ENCODE results near the gene PRKAR1B. TPM values are rescaled to one million over a fixed set of nuclear protein-coding genes. Genes with fewer than 3 reads are reported as not detected.

PRKAR1B gene
- polyA plus RNA-seq, 1 of the 3 experiments (the other 2 are of a cell fraction), result 63.7 TPM

- H3K9ac ChIP-seq, result no peak overlapping the region
- DNase-seq, result no peak
- no peak overlapping the region for H3K4me2 ChIP-seq
- H3K27ac ChIP-seq (ENCODE audit: low read depth in 2 of 2, low read length in 1 of 2), result no peak overlapping the region
- H3K9me2 ChIP-seq, result no peaks in the 10 kb centered on the region
- 41% methylated on average over 16 of the region's 17 CpGs for WGBS (ENCODE audit: low lambda C conversion rate)
- no peaks in the 10 kb centered on the region for H3K9me3 ChIP-seq
- no peaks in the 10 kb centered on the region for H3K36me3 ChIP-seq (replicated peaks in 1 of 2; ENCODE audit: control insufficient read depth in 1 of 2, insufficient read depth in 2 of 2, low read length in 1 of 2)
- H3F3A ChIP-seq (replicated peaks; ENCODE audit: insufficient read depth), result no peaks in the 10 kb centered on the region
- ChIA-PET POLR2A (no interaction called here), CTCF (no interaction called here)
- H3K27me3 ChIP-seq (ENCODE audit: insufficient read depth), result no peaks in the 10 kb centered on the region
- H3K79me2 ChIP-seq (ENCODE audit: insufficient read depth), result no peaks in the 10 kb centered on the region
- no peak overlapping the region for H2AFZ ChIP-seq (ENCODE audit: low read depth)
- no peak for TF ChIP-seq IRF3 (IDR thresholded peaks at IDR 0.05; ENCODE audit: low read depth, low read length)
- TF ChIP-seq TCF12 (IDR thresholded peaks at IDR 0.05), result no peak
- no peak for TF ChIP-seq POLR2AphosphoS5 (IDR thresholded peaks at IDR 0.05; ENCODE audit: low read depth, low read length)
- TF ChIP-seq RCOR1 (IDR thresholded peaks at IDR 0.05; ENCODE audit: low read length), result no peak
- no peak for TF ChIP-seq USF2 (IDR thresholded peaks at IDR 0.05; ENCODE audit: borderline replicate concordance, low read depth, low read length)
- TF ChIP-seq GABPA (IDR thresholded peaks at IDR 0.05; ENCODE audit: low read depth), result no peak
- no peak for TF ChIP-seq EZH2phosphoT487 (IDR thresholded peaks at IDR 0.05; ENCODE audit: borderline replicate concordance, low read depth)
- no peak for TF ChIP-seq MAX (IDR thresholded peaks at IDR 0.05; ENCODE audit: low read depth)
- TF ChIP-seq YY1 (IDR thresholded peaks at IDR 0.05; ENCODE audit: low read depth), result no peak
- TF ChIP-seq TEAD4 (IDR thresholded peaks at IDR 0.05; ENCODE audit: borderline replicate concordance, insufficient read depth), result no peak
- H3K4me1 ChIP-seq (ENCODE audit: control insufficient read depth in 1 of 2, insufficient read depth in 2 of 2, low read depth in 1 of 2, low read length in 1 of 2), result peaks cover 0 to 6% of the 10 kb centered on the region in 2 experiments; a peak in 3 of 4 replicates
- no peak overlapping the region for H3K4me3 ChIP-seq (ENCODE audit: low read depth in 2 of 2, low read length in 1 of 2)
- no peaks in the 10 kb centered on the region for H4K20me1 ChIP-seq (ENCODE audit: insufficient read depth)
Measured at GRCh38 chr7:533266-533665, 193.8 kb downstream of the PRKAR1B start.

- H4K20me1 ChIP-seq (ENCODE audit: insufficient read depth), result no peaks in the 10 kb centered on the region
- no peak overlapping the region for H3K9ac ChIP-seq
- H2AFZ ChIP-seq (ENCODE audit: low read depth), result no peak overlapping the region
- H3K36me3 ChIP-seq (replicated peaks in 1 of 2; ENCODE audit: control insufficient read depth in 1 of 2, insufficient read depth in 2 of 2, low read length in 1 of 2), result no peaks in the 10 kb centered on the region
- no peaks in the 10 kb centered on the region for H3K27me3 ChIP-seq (ENCODE audit: insufficient read depth)
- no peaks in the 10 kb centered on the region for H3K79me2 ChIP-seq (ENCODE audit: insufficient read depth)
- no peak overlapping the region for H3K4me2 ChIP-seq
- DNase-seq, result no peak
- H3K4me1 ChIP-seq (ENCODE audit: control insufficient read depth in 1 of 2, insufficient read depth in 2 of 2, low read depth in 1 of 2, low read length in 1 of 2), result peaks cover 0 to under 1% of the 10 kb centered on the region in 2 experiments; a peak in 3 of 4 replicates
- 74% methylated on average over 14 of the region's 15 CpGs for WGBS (ENCODE audit: low lambda C conversion rate)
- ChIA-PET POLR2A (no interaction called here), CTCF (interaction anchor here (1.3 kb wide), 1 partner anchor 9 kb away, joined by 4 read pairs; no protein-coding TSS in a partner anchor)
- no peaks in the 10 kb centered on the region for H3K9me3 ChIP-seq
- H3K9me2 ChIP-seq, result no peaks in the 10 kb centered on the region
- no peaks in the 10 kb centered on the region for H3F3A ChIP-seq (replicated peaks; ENCODE audit: insufficient read depth)
- H3K27ac ChIP-seq (ENCODE audit: low read depth in 2 of 2, low read length in 1 of 2), result no peak overlapping the region
- H3K4me3 ChIP-seq (ENCODE audit: low read depth in 2 of 2, low read length in 1 of 2), result no peak overlapping the region
- TF ChIP-seq RCOR1 (IDR thresholded peaks at IDR 0.05; ENCODE audit: low read length) (no peak), FOSL2 (IDR thresholded peaks at IDR 0.05; ENCODE audit: borderline replicate concordance, low read depth) (no peak), CHD2 (IDR thresholded peaks at IDR 0.05; ENCODE audit: low read length, partially characterized antibody) (no peak), GABPA (IDR thresholded peaks at IDR 0.05; ENCODE audit: low read depth) (no peak), SIN3A (IDR thresholded peaks at IDR 0.05; ENCODE audit: borderline replicate concordance, low read depth, low read length) (no peak), NFIC (IDR thresholded peaks at IDR 0.05; ENCODE audit: borderline replicate concordance) (no peak), POLR2AphosphoS5 (IDR thresholded peaks at IDR 0.05; ENCODE audit: low read depth, low read length) (no peak), CTCF (IDR thresholded peaks at IDR 0.05) (no peak)
Measured at GRCh38 chr7:532379-533143, 194.5 kb downstream of the PRKAR1B start.
